Left kidney (tissue), 2 donors: ENCODE data around the gene CORO7. TPM values are rescaled to one million over a fixed set of nuclear protein-coding genes. Genes with fewer than 3 reads are reported as not detected.
A peak's percentile ranks its signal among the peaks of the same experiment; 100 is the strongest.
"Not testable (repeated sequence)": the region's sequence is repeated elsewhere in the genome, so short reads cannot be mapped to it uniquely, and the experiment has no call there.

Experiments used
- DNase-seq: peaks from one replicate; pipeline ENCODE4 v3.0.0-alpha.2; 2013
- polyA plus RNA-seq: library from polyadenylated mRNA; unstranded; fragments of 120-200 nt; gene quantifications from one replicate; pipeline ENCODE4 v1.2.1, GENCODE V29; 2013; ENCODE audit not compliant: insufficient read length

The CORO7 gene
- polyA plus RNA-seq, 1 donor, result 20.3 TPM

DNA sequence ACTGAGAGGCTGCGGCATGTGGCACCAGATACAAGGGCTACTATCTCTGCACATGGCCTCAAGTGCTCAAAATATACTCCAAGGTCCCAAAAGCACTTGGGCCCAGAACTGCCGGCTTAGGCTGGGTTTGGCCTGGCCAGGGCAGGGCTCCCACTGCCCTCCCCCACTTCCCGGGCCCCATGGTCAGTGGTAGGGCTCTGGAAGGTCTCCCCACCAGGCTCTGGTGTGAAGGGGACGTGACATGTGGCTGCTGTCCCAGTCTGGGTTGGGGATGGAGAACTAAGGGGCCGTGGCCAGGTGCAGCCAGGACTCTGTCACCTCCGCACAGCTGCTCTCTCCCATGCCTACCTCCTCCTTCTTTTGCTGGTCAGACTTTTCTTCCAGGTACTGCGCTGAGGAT, 59.6 kb downstream of the CORO7 start:
- DNase-seq, result no peak

- DNase-seq, result no peak
Measured at GRCh38 chr16:4354512-4355409, 61.6 kb downstream of the CORO7 start.

DNA sequence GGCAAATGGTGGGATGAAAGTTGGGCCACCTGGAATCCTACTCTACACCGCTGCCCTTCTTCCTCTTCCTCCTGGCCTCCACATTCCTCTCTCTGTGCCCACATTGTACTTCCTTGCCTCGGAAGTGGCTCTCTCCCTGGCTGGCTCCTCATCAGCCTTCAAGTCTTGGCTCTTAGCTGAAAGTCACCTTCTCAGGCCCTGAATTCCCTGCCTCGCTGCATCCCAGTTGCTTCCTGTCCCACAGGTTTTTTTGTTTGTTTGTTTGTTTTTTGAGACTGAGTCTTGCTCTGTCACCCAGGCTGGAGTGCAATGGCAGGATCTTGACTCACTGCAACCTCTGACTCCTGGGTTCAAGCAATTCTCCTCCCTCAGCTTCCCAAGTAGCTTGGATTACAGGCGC, 62.7 kb downstream of the CORO7 start:
- no peak for DNase-seq

- no peak for DNase-seq
Measured at GRCh38 chr16:4352843-4353242, 63.6 kb downstream of the CORO7 start.

DNA sequence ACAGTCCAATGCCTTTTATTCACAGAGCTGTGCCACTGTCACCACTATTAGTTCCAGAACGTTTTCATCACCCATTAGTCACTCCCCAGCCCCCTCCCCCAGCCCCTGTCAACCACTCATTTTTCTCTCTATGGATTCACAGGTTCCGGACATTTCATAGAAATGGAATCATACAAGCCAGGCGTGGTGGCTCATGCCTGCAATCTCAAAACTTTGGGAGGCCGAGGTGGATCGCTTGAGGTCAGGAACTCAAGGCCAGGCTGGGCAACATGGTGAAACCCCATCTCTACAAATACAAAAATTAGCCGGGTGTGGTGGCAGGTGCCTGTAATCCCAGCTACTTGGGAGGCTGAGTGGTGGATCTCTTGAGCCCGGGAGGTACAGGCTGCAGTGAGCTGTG, 64.5 kb downstream of the CORO7 start:
- no peak for DNase-seq

- DNase-seq, result peak; percentile 93
Measured at GRCh38 chr16:4350787-4351659, 65.4 kb downstream of the CORO7 start, which contains the start of gene PAM16. TSS of gene PAM16 (minus strand) at chr16:4351321. CDS start at chr16:4351234, 87 bp downstream.

DNA sequence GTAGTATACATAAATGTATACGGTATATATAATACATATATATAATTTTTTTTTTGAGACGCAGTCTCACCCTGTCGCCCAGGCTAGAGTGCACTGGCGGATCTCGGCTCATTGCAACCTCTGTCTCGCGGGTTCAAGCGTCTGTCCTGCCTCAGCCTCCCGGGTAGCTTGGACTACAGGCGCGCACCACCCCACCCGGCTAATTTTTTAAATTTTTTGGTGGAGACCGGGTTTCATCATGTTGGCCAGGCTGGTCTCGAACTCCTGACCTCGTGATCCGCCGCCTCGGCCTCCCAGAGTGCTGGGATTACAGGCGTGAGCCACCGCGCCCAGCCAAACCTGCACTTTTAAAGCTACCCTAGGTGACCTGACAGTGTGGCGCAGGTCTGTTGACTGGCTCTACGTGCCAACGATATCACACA, 66.0 kb downstream of the CORO7 start:
- DNase-seq, result no peak

DNA sequence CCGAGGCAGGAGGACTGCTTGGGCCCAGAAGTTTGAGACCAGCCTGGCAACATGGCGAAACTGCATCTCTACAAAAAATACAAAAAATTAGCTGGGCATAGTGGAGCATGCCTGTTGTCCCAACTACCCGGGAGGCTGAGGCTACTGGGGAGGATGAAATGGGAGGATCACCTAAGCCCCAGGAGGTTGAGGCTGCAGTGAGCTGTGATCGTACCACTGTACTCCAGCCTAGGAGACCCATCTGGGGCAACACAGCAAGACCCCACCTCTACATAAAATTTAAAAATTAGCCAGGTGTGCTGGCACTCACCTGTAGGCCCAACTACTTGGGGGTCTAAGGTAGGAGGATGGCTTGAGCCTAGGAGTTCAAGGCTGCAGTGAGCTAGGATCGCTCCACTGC, 67.1 kb downstream of the CORO7 start:
- no peak for DNase-seq

DNA sequence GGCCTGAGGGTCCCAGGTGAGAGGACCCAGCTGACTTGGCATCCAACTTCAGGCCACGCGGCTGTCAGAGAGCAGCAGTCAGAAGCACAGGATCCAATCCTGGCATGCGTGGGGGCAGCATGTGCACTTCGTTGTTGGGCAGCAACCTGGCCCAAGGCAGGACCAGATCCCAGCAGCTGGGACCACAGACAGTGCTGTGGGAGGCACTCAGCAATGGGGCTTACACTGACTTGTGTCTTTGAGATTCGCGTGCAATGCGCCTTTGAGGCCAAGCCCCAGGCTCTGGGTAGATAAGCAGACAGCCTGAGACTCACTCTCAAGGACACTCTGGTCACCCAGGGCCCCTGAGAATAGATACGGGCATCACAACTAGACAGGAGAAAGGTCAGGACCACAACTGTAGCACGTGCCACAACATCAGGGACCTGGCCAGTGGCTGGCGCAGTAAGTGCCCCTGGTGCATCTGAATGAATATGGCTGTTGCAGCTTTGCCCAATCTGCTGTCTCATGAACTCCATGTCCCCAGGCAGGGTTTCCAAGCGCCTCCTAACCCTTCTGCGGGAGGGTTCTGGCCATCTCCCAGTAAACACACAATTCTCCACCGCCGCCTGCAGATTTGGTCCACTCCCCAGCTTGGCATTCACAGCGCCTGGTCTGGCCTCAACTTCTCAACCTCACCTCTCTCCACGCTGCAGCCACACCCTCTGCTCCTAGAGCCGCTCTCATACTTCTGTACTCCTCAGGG, 68.5 kb downstream of the CORO7 start:
- no peak for DNase-seq

DNA sequence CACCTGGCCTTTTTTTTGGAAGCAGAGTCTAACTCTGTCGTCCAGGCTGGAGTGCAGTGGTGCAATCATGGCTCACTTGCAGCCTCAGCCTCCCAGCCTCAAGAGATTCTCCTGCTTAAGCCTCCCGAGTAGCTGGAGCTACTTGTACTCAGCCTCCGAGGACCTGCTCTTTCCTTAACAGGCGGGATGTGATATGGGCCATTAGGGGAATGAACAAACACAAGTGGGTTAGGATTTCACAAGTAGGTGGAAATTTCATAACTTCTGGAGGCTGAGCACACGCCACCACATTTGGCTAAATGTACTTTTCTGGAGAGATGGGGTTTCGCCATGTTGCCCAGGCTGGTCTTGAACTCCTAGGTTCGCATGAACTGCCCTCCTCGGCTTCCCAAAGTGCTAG, 69.4 kb downstream of the CORO7 start:
- DNase-seq, result no peak

GRCh38 chr16:4345836-4346781, 70.3 kb downstream of the CORO7 start:
- DNase-seq, result no peak

- no peak for DNase-seq
Measured at GRCh38 chr16:4344983-4345835, 71.2 kb downstream of the CORO7 start.

- not testable (repeated sequence) for DNase-seq
Measured at GRCh38 chr16:4344300-4344982, 72.0 kb downstream of the CORO7 start.

GRCh38 chr16:4342866-4343744, 73.3 kb downstream of the CORO7 start:
- DNase-seq, result no peak

GRCh38 chr16:4341250-4341649, 75.1 kb downstream of the CORO7 start:
- no peak for DNase-seq

DNA sequence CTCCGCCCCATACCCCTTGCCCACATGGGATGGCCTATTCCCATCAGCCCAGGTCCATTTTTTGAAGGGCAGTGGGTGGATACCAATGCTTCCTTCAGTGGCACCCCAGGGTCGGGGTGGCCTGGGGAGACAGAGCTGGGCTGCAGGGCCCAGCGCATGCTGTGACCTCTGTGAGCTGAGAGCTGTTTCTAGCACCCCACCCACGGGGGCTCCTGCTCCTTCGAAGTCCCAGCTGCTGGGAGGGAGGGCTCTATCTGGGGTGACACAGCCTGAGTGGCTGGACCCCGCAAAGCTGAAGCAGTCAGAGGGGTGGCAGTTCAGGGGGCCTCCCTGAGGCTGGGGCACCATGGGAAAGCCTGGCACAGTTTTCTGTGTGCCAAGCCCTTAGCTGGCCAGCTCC, 76.0 kb downstream of the CORO7 start:
- DNase-seq, result no peak

- no peak for DNase-seq
Measured at GRCh38 chr16:4339909-4340308, 76.5 kb downstream of the CORO7 start.

DNA sequence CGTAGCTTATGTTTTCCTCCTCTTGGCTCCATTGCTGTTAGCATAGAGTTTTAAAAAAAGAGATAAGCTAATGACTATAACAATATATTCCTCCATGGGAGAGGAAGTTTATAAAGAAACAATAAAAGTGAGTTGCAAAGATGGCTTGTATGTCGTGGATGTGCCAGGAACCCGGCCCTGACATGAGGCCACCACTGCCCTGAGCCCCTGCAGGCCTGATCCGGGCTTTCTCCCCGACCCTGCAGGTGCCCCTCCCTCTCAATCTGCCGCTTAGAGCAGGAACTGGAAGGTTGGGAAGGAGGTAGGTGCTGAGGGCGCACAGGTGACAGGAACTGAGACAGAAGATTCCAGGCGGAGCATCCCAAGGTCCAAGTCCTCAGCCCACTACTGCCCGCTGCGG, 76.9 kb downstream of the CORO7 start:
- no peak for DNase-seq
